SKM-1 (cell line): ENCODE data around the gene NUBP1.
"Not testable (repeated sequence)": the region's sequence is repeated elsewhere in the genome, so short reads cannot be mapped to it uniquely, and the experiment has no call there.

ENCODE experiments used
- DNase-seq: peaks from one replicate; lab custom pipeline; 2025; ENCODE audit not compliant: unreplicated experiment; lab: John Stamatoyannopoulos, UW

NUBP1 gene

GRCh38 chr16:10750793-10751192 is 7.2 kb downstream of the NUBP1 start:
- DNase-seq = no peak

- DNase-seq = no peak
Observed at GRCh38 chr16:10751291-10751697, 7.7 kb downstream of the NUBP1 start.

GRCh38 chr16:10752843-10753523 is 9.3 kb downstream of the NUBP1 start:
- DNase-seq = peak; percentile 77

- DNase-seq = no peak
Observed at GRCh38 chr16:10753670-10754069, 10.0 kb downstream of the NUBP1 start.

GRCh38 chr16:10754941-10755340 is 11.3 kb downstream of the NUBP1 start:
- DNase-seq = no peak

GRCh38 chr16:10756574-10756973 is 12.9 kb downstream of the NUBP1 start:
- no peak for DNase-seq

- DNase-seq = no peak
Observed at GRCh38 chr16:10760858-10761257, 17.2 kb downstream of the NUBP1 start.

GRCh38 chr16:10761373-10761772 is 17.7 kb downstream of the NUBP1 start:
- no peak for DNase-seq

GRCh38 chr16:10762336-10763016 is 18.8 kb downstream of the NUBP1 start:
- DNase-seq = no peak

GRCh38 chr16:10763456-10763855 is 19.8 kb downstream of the NUBP1 start:
- DNase-seq = no peak

GRCh38 chr16:10765772-10766171 is 22.1 kb downstream of the NUBP1 start:
- DNase-seq = no peak

- no peak for DNase-seq
Observed at GRCh38 chr16:10767127-10767526, 23.5 kb downstream of the NUBP1 start.

GRCh38 chr16:10769381-10769780 is 25.7 kb downstream of the NUBP1 start:
- no peak for DNase-seq

GRCh38 chr16:10770907-10771306 is 27.3 kb downstream of the NUBP1 start:
- DNase-seq = peak; percentile 75

GRCh38 chr16:10776280-10776679 is 32.6 kb downstream of the NUBP1 start:
- DNase-seq = no peak

GRCh38 chr16:10776923-10777322 is 33.3 kb downstream of the NUBP1 start:
- not testable (repeated sequence) for DNase-seq

GRCh38 chr16:10777356-10777755 is 33.7 kb downstream of the NUBP1 start:
- DNase-seq = no peak

GRCh38 chr16:10779908-10780307 is 36.3 kb downstream of the NUBP1 start:
- DNase-seq = not testable (repeated sequence)

GRCh38 chr16:10780628-10781027 is 37.0 kb downstream of the NUBP1 start:
- no peak for DNase-seq

- no peak for DNase-seq
Observed at GRCh38 chr16:10782628-10783027, 39.0 kb downstream of the NUBP1 start.

GRCh38 chr16:10787304-10787703 is 43.7 kb downstream of the NUBP1 start:
- no peak for DNase-seq

- DNase-seq = not testable (repeated sequence)
Observed at GRCh38 chr16:10788630-10789029, 45.0 kb downstream of the NUBP1 start.

GRCh38 chr16:10791048-10791447 is 47.4 kb downstream of the NUBP1 start:
- no peak for DNase-seq
